ENCODE measurements around the gene MYO18A. TPM values are rescaled to one million over a fixed set of nuclear protein-coding genes. Genes with fewer than 3 reads are reported as not detected.

The MYO18A gene
- total RNA-seq, 1 experiment from 2014 or later = 37.2 TPM

- no peak for TF ChIP-seq MAX (IDR thresholded peaks at IDR 0.05)
Observed at GRCh38 chr17:29068818-29069217, 111.4 kb downstream of the MYO18A start (continued).

- no peaks in the 10 kb centered on the region for H3K9me3 ChIP-seq (ENCODE audit: control insufficient read depth in 1 of 2, insufficient read depth in 1 of 2, low read depth in 1 of 2, low read length in 2 of 2)
- ChIA-PET RAD21 (ENCODE audit: low non-redundant PET in 1 of 2, low total read pairs in 2 of 2, uncharacterized antibody in 2 of 2, unreplicated experiment in 2 of 2) (no interaction called here), CTCF (no interaction called here), POLR2A (no interaction called here)
- H4K20me1 ChIP-seq (ENCODE audit: insufficient read depth) = no peaks in the 10 kb centered on the region
- no TSS peak for BruUV-seq (replicated peaks)
- no peak overlapping the region for H3K4me2 ChIP-seq (ENCODE audit: low read length)
- no peak overlapping the region for H3K4me3 ChIP-seq (replicated peaks in 1 of 2; ENCODE audit: low read depth in 1 of 2, low read length in 2 of 2)
- H3K27ac ChIP-seq (ENCODE audit: low read depth, low read length) = no peak overlapping the region
- DNase-seq (ENCODE audit: low read depth, low spot score) = no peak
- ATAC-seq = no peak
- no peaks in the 10 kb centered on the region for H3K79me2 ChIP-seq (ENCODE audit: insufficient read depth, low read length)
- intact Hi-C loops (cut with micrococcal nuclease) = no loop called here
- no peak overlapping the region for H3K9ac ChIP-seq (ENCODE audit: low read length)
- H3K27me3 ChIP-seq (ENCODE audit: insufficient read depth, low read length) = no peaks in the 10 kb centered on the region
- H3K9me2 ChIP-seq (ENCODE audit: insufficient read depth) = no peaks in the 10 kb centered on the region
- H2AFZ ChIP-seq (ENCODE audit: low read depth, low read length, poor library complexity, severe bottlenecking) = no peak overlapping the region
- H3K4me1 ChIP-seq (ENCODE audit: control insufficient read depth in 1 of 2, insufficient read depth in 2 of 2, low read length in 2 of 2) = no peaks in the 10 kb centered on the region
- no peaks in the 10 kb centered on the region for H3K36me3 ChIP-seq (ENCODE audit: control insufficient read depth in 1 of 2, insufficient read depth in 2 of 2, low read length in 2 of 2)
- TF ChIP-seq ATF3 (IDR thresholded peaks at IDR 0.05) = no peak
- no peak for TF ChIP-seq RAD21 (IDR thresholded peaks at IDR 0.05; ENCODE audit: low read depth)
- no peak for TF ChIP-seq EZH2phosphoT487 (IDR thresholded peaks at IDR 0.05; ENCODE audit: borderline replicate concordance)
- TF ChIP-seq POLR2AphosphoS5 (IDR thresholded peaks at IDR 0.05; ENCODE audit: low read depth, low read length) = no peak
- no peak for TF ChIP-seq CTCF (IDR thresholded peaks at IDR 0.05 in 2 of 3, conservative IDR thresholded peaks at IDR 0.05 in 1 of 3; ENCODE audit: borderline replicate concordance in 1 of 3, insufficient read depth in 1 of 3, low read depth in 2 of 3, low read length in 2 of 3)
- TF ChIP-seq MAX (IDR thresholded peaks at IDR 0.05) = no peak
- no peak for TF ChIP-seq ELF1 (IDR thresholded peaks at IDR 0.05; ENCODE audit: borderline replicate concordance, low read depth)
- no peak for TF ChIP-seq ZBTB33 (IDR thresholded peaks at IDR 0.05; ENCODE audit: extremely low read depth, insufficient replicate concordance, low read length)
- no peak for TF ChIP-seq FOSL1 (IDR thresholded peaks at IDR 0.05; ENCODE audit: low read depth)
- no peak for TF ChIP-seq EZH2 (IDR thresholded peaks at IDR 0.05)
- no peak for TF ChIP-seq TCF7L2 (IDR thresholded peaks at IDR 0.05; ENCODE audit: borderline replicate concordance, extremely low read depth, insufficient read depth, insufficient read length)
- no peak for TF ChIP-seq CEBPB (IDR thresholded peaks at IDR 0.05; ENCODE audit: low read depth)
- no peak for TF ChIP-seq REST (IDR thresholded peaks at IDR 0.05; ENCODE audit: low read depth)
- TF ChIP-seq SP1 (IDR thresholded peaks at IDR 0.05; ENCODE audit: low read depth) = no peak
- TF ChIP-seq SIN3A (IDR thresholded peaks at IDR 0.05; ENCODE audit: low read depth) = no peak
- no peak for TF ChIP-seq CBX3 (IDR thresholded peaks at IDR 0.05; ENCODE audit: low read depth)
- TF ChIP-seq YY1 (IDR thresholded peaks at IDR 0.05; ENCODE audit: extremely low read depth, insufficient replicate concordance, low read depth, low read length) = no peak
- TF ChIP-seq EGR1 (IDR thresholded peaks at IDR 0.05; ENCODE audit: low read depth) = no peak
- no peak for TF ChIP-seq ZFX (IDR thresholded peaks at IDR 0.05)
Observed at GRCh38 chr17:29066606-29067005, 113.6 kb downstream of the MYO18A start.

All from HCT116 (cell line).